Effector CD4-positive, alpha-beta T cell (primary cell): Measurements from ENCODE around the gene TSPAN9.
"Not testable (repeated sequence)": the region's sequence is repeated elsewhere in the genome, so short reads cannot be mapped to it uniquely, and the experiment has no call there.

Experiments
- DNase-seq: peaks from one replicate; pipeline ENCODE4 v3.0.0-alpha.2; 2020

The TSPAN9 gene

GRCh38 chr12:3044141-3044630 lies 33.0 kb upstream of the TSPAN9 start:
- DNase-seq, result no peak

GRCh38 chr12:3045494-3045893 lies 31.7 kb upstream of the TSPAN9 start:
- no peak for DNase-seq

- no peak for DNase-seq
Measured at GRCh38 chr12:3045989-3046388, 31.2 kb upstream of the TSPAN9 start.

GRCh38 chr12:3046441-3047200 lies 30.6 kb upstream of the TSPAN9 start:
- no peak for DNase-seq

GRCh38 chr12:3047961-3048360 lies 29.2 kb upstream of the TSPAN9 start:
- DNase-seq, result no peak

GRCh38 chr12:3048540-3048939 lies 28.6 kb upstream of the TSPAN9 start:
- no peak for DNase-seq

- no peak for DNase-seq
Measured at GRCh38 chr12:3049176-3049575, 28.0 kb upstream of the TSPAN9 start.

GRCh38 chr12:3049611-3050249 lies 27.4 kb upstream of the TSPAN9 start:
- no peak for DNase-seq

- DNase-seq, result no peak
Measured at GRCh38 chr12:3054374-3054773, 22.8 kb upstream of the TSPAN9 start.

- DNase-seq, result no peak
Measured at GRCh38 chr12:3055026-3055703, 22.0 kb upstream of the TSPAN9 start.

- no peak for DNase-seq
Measured at GRCh38 chr12:3055704-3056467, 21.3 kb upstream of the TSPAN9 start.

GRCh38 chr12:3061059-3061458 lies 16.1 kb upstream of the TSPAN9 start:
- DNase-seq, result no peak

- DNase-seq, result no peak
Measured at GRCh38 chr12:3061501-3062215, 15.5 kb upstream of the TSPAN9 start.

- no peak for DNase-seq
Measured at GRCh38 chr12:3065300-3065699, 11.9 kb upstream of the TSPAN9 start.

GRCh38 chr12:3065846-3066245 lies 11.3 kb upstream of the TSPAN9 start:
- DNase-seq, result not testable (repeated sequence)

- no peak for DNase-seq
Measured at GRCh38 chr12:3069714-3070113, 7.5 kb upstream of the TSPAN9 start.

- no peak for DNase-seq
Measured at GRCh38 chr12:3071107-3071506, 6.1 kb upstream of the TSPAN9 start.

GRCh38 chr12:3071710-3072109 lies 5.5 kb upstream of the TSPAN9 start:
- DNase-seq, result no peak

- peak; percentile 74 for DNase-seq
Measured at GRCh38 chr12:3073438-3074250, 3.5 kb upstream of the TSPAN9 start.

GRCh38 chr12:3075315-3075714 lies 1.9 kb upstream of the TSPAN9 start:
- no peak for DNase-seq

GRCh38 chr12:3077572-3078081 lies 448 bp downstream of the TSPAN9 start:
- DNase-seq, result no peak
